Heart right ventricle (tissue), 16 donors: ENCODE data around the gene ALKBH5. TPM values are rescaled to one million over a fixed set of nuclear protein-coding genes. Genes with fewer than 3 reads are reported as not detected.
A peak's percentile ranks its signal among the peaks of the same experiment; 100 is the strongest.

Experiments
- ATAC-seq, 8 donors: fragments of 200-7000 bp; cut with Tn5 transposase; one replicate each; pipeline ENCODE4 v1.9.1; 2020; ENCODE audit warnings: mild to moderate bottlenecking in 8 of 8, moderate library complexity in 8 of 8, moderate number of reproducible peaks in 1 of 8
- DNase-seq, 2 donors: peaks; one replicate each; pipeline ENCODE4 v3.0.0-alpha.2; 2020
- H3K27ac ChIP-seq, 10 donors: fragments of 200-600 bp; sonication (generic) in 2 of 10; one replicate each; pipeline versions ENCODE4 v1.5.0 to v1.8.0; 2020 to 2022; ENCODE audit warnings: mild to moderate bottlenecking in 3 of 10
- H3K27me3 ChIP-seq, 7 donors: fragments of 200-600 bp; one replicate each; pipeline ENCODE4 v1.8.0; 2021 to 2022; ENCODE audit warnings: mild to moderate bottlenecking in 2 of 7
- H3K36me3 ChIP-seq, 9 donors: fragments of 200-600 bp; sonication (generic) in 1 of 9; one replicate each; pipeline versions ENCODE4 v1.5.0 to v1.8.0; 2020 to 2022; ENCODE audit warnings: mild to moderate bottlenecking in 2 of 9
- H3K4me1 ChIP-seq, 9 donors: fragments of 200-600 bp; sonication (generic) in 1 of 9; one replicate each; pipeline versions ENCODE4 v1.5.0 to v1.8.0; 2020 to 2022; ENCODE audit warnings: mild to moderate bottlenecking in 4 of 9
- H3K4me3 ChIP-seq, 10 donors: fragments of 200-600 bp; sonication (generic) in 2 of 10; one replicate each; pipeline versions ENCODE4 v1.5.0 to v1.8.0; 2020 to 2022; ENCODE audit warnings: mild to moderate bottlenecking in 7 of 10, moderate library complexity in 2 of 10
- H3K9me3 ChIP-seq, 11 donors: fragments of 200-600 bp in 10 of 11; sonication (generic) in 2 of 11; one replicate each; pipeline versions ENCODE4 v1.5.0 to v1.8.0; 2013 to 2022; ENCODE audit warnings: mild to moderate bottlenecking in 2 of 11, control low read depth in 1 of 11, moderate library complexity in 1 of 11
- WGBS, 2 donors: extraction: QIAGEN DNeasy Blood & Tissue Kit; methylation state at CpG; one replicate each; pipeline ENCODE4 v1.1.7; 2013; ENCODE audit warnings: inconsistent platforms in 1 of 2; 5-methylcytosine and 5-hydroxymethylcytosine counted together
- intact Hi-C, 10 donors: fragments of 100-400 bp; cut with DNase I; formaldehyde crosslinking; loops; one replicate each; pipeline versions ENCODE4 v1.11.1 to v1.14.2; 2022
- polyA plus RNA-seq, 2 donors: library from polyadenylated mRNA; stranded (reverse); fragments of 200-250 nt; gene quantifications; one replicate each; pipeline ENCODE4 v1.2.3, GENCODE V29; 2013
- total RNA-seq, 10 donors: library from RNA; stranded (reverse); fragmentation: NEBNext Ultra II Directional in 3 of 10; extraction: Animal tissue kit (Norgen Biotek cat#: 25700) in 3 of 10; gene quantifications; one replicate each; pipeline versions ENCODE4 v1.2.1 to v1.2.4, GENCODE V29; 2021 to 2023
- TF ChIP-seq, protein P1 (sequence below), 9 donors: fragments of 200-600 bp; sonication (generic) in 2 of 9; IDR thresholded peaks; one replicate each; pipeline versions ENCODE4 v1.5.0 to v1.8.0; 2021 to 2022; ENCODE audit warnings: antibody characterized with exemption in 9 of 9, mild to moderate bottlenecking in 5 of 9, moderate library complexity in 1 of 9
- donor health status: Arrhythmogenic right ventricular cardiomyopathy.
- donor health status: ischemic (EF 13 %, LVEDD 7.1; RV severe dilation, severe dysfunction).
- donor health status: healthy with polysubstance abuse.
- donor health status: DM: no; HTN: yes; CAD: no.
- donor health status: DM: no; HTN: no; CAD: no.
- donor health status: ischemic (EF 25% LVEDD 6.9; RV normal size, moderate dysfunction).
- donor health status: ischemic (EF 25% LVEDD 5.7; RV mildly dilated, moderate dysfunction).
- donor health status: healthy.
- donor health status: DM: yes; HTN: yes; CAD: no.
- donor health status: Ischemic cardiomyopathy.
- donor health status: ischemic (EF 35%, LVEDD 5.7; RV mildly dilated, moderate dysfunction).
- donor health status: nonischemic (EF 11% LVEDD 7.7; RV severe dilation, severe dysfunction).
- donor health status: DM: yes; HTN: yes; CAD: no.
- donor health status: PGD.
- donor health status: ischemic (EF 29% LVEDD 5.4; RV normal size, mild dysfunction).
- donor health status: nonischemic (EF 23%, LVEDD 6.1; RV moderate dilation, normal function).

ALKBH5 gene
- total and polyA plus RNA-seq, 12 donors: 72.6 to 208 (median 190) TPM

DNA sequence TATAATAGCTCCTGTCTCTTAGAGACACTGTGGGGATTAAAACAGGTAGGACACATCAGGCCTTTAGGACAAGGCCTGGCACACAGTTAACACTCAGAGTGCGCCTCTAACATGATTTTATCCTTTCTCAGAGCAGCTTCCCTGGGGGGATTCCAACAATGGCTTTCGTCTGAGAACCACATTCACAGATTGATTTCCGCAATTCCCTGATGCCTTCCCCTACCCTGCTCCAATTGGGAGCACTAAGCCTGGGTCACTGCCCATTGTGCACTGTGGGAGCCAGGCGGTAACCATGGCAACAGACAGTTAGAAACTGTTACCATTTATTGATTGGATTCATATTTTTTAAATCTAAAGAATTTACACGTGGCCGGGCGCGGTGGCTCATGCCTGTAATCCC is 5.9 kb upstream of the ALKBH5 start:
- Histone ChIP-seq H3K4me3 (no peak overlapping the region), H3K4me1 (peaks cover 3 to 16% (median 11%) of the 10 kb centered on the region in 9 donors), H3K27ac (no peak overlapping the region), H3K36me3 (no peaks in the 10 kb centered on the region), H3K9me3 (no peaks in the 10 kb centered on the region), H3K27me3 (no peaks in the 10 kb centered on the region)
- DNase-seq (no peak), ATAC-seq (no peak)
- intact Hi-C loops: no loop called here
- TF ChIP-seq, protein P1, sequence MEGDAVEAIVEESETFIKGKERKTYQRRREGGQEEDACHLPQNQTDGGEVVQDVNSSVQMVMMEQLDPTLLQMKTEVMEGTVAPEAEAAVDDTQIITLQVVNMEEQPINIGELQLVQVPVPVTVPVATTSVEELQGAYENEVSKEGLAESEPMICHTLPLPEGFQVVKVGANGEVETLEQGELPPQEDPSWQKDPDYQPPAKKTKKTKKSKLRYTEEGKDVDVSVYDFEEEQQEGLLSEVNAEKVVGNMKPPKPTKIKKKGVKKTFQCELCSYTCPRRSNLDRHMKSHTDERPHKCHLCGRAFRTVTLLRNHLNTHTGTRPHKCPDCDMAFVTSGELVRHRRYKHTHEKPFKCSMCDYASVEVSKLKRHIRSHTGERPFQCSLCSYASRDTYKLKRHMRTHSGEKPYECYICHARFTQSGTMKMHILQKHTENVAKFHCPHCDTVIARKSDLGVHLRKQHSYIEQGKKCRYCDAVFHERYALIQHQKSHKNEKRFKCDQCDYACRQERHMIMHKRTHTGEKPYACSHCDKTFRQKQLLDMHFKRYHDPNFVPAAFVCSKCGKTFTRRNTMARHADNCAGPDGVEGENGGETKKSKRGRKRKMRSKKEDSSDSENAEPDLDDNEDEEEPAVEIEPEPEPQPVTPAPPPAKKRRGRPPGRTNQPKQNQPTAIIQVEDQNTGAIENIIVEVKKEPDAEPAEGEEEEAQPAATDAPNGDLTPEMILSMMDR (IDR thresholded peaks at IDR 0.05): no peak
- WGBS, 2 donors: 94% methylated on average over 8 of the region's 8 CpGs

DNA sequence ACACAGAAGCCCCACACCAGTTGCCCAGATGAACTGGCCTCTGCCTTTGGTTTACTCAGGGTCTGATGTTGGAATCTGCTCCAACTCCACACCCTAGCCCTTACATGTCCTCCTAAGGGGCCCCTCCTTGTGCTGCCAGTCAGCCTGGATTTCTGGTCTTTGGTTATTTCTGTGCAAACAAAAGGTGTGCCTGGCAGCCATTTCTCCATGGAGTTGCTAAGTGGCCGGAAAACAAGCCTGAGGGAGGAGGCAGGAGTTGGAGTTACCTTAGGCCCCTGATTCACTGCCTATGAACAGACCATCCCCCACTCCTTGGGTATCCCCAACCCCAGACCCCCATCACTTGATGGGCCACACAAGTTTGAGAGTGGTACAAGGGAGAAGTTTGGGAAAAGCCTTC is 4.4 kb upstream of the ALKBH5 start:
- TF ChIP-seq, protein P1 (IDR thresholded peaks at IDR 0.05): no peak
- Histone ChIP-seq H3K4me1 (peaks cover 3 to 16% (median 12%) of the 10 kb centered on the region in 9 donors), H3K27me3 (no peaks in the 10 kb centered on the region), H3K4me3 (no peak overlapping the region), H3K27ac (no peak overlapping the region), H3K9me3 (no peaks in the 10 kb centered on the region), H3K36me3 (no peaks in the 10 kb centered on the region)
- DNase-seq: no peak
- 91 to 97% methylated on average over 1 of the region's 1 CpG for WGBS, 2 donors
- ATAC-seq: no peak
- intact Hi-C loops: no loop called here

DNA sequence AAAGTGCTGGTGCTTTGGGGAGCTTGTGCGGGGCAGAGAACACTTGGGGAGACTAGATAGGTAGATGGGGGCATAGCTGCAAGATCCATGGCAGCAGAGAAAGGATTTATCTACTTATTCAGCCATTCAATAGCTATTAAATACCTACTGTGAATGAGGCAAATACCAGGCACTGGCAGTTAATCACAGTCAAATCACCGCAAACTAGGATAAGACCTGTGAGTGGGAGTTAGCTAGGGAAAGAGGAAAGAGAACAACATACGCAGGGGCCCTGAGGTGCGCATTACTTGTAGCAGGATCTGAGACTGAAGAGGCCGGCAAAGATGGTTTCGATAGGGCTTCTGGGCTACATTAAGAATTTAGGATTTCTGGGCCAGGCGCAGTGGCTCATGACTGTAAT is 3.8 kb upstream of the ALKBH5 start:
- intact Hi-C loops: loop anchor here in 2 of 10 donors (5.0 kb wide), 1 partner anchor 38 kb away; no protein-coding TSS in a partner anchor
- ATAC-seq (no peak), DNase-seq (no peak)
- TF ChIP-seq, protein P1 (IDR thresholded peaks at IDR 0.05): no peak
- Histone ChIP-seq H3K9me3 (no peaks in the 10 kb centered on the region), H3K4me3 (no peak overlapping the region), H3K36me3 (no peaks in the 10 kb centered on the region), H3K27me3 (no peaks in the 10 kb centered on the region), H3K27ac (no peak overlapping the region), H3K4me1 (peaks cover 3 to 20% (median 15%) of the 10 kb centered on the region in 9 donors)
- 94 to 95% methylated on average over 7 of the region's 7 CpGs for WGBS, 2 donors

DNA sequence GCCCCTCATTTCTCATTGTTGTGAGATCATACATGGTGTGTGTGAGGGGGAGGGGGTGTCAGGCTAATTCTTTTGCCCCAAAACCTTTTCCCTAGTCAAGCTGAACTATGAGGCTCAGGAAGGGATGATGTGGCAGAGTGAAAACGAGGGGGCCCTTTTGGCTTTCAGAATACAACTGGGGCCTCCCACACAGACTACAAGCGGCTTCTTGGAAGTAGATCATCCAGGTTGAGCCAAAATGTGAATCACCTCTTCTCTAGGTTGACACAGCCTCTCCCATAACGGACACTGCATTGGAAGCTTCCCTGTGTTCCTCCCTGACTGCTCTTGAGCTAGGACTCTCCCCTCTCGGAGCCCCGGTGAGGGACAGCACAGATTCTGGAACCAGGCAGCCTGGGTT is 2.3 kb upstream of the ALKBH5 start:
- Histone ChIP-seq H3K9me3 (no peaks in the 10 kb centered on the region), H3K36me3 (peaks cover 0 to 9% (median 0%) of the 10 kb centered on the region in 9 donors), H3K4me1 (peaks cover 10 to 36% (median 29%) of the 10 kb centered on the region in 9 donors), H3K27me3 (no peaks in the 10 kb centered on the region), H3K27ac (peak overlapping the region in 7 of 10 donors; percentile 89 to 100 (median 98)), H3K4me3 (no peak overlapping the region)
- ATAC-seq (no peak), DNase-seq (no peak)
- intact Hi-C loops: loop anchor here in 2 of 10 donors (5.0 kb wide), 1 partner anchor 39 kb away; no protein-coding TSS in a partner anchor
- 70 to 83% methylated on average over 5 of the region's 5 CpGs for WGBS, 2 donors
- TF ChIP-seq, protein P1 (IDR thresholded peaks at IDR 0.05): no peak
